ENCODE measurements around the gene TRMT13. TPM values are rescaled to one million over a fixed set of nuclear protein-coding genes. Genes with fewer than 3 reads are reported as not detected.

The TRMT13 gene
- total and polyA plus RNA-seq, 2 of the 13 experiments (the other 11 are each of a cell fraction or from before 2014, with no cell fraction given) = 10.0 to 12.4 TPM

- H3K4me1 ChIP-seq (ENCODE audit: insufficient read depth, low read length) = no peaks in the 10 kb centered on the region
- intact Hi-C loops (cut with micrococcal nuclease; ENCODE audit: unreplicated experiment) (no loop called here), in situ Hi-C loops (cut with HindIII; ENCODE audit: extremely low pct_ligation_motif_present, low pct_unique_long_range_greater_than_20kb) (no loop called here)
- TF ChIP-seq SIX1 (CRISPR knock-in tag; IDR thresholded peaks at IDR 0.05; ENCODE audit: borderline replicate concordance) = no peak
- no peak for TF ChIP-seq NPAS2 (CRISPR knock-in tag; IDR thresholded peaks at IDR 0.05; ENCODE audit: borderline replicate concordance)
- TF ChIP-seq PATZ1 (CRISPR knock-in tag; IDR thresholded peaks at IDR 0.05) = no peak
- no peak for TF ChIP-seq GTF2F1 (IDR thresholded peaks at IDR 0.05; ENCODE audit: low read length)
- no peak for TF ChIP-seq FOXP1 (IDR thresholded peaks at IDR 0.05)
- TF ChIP-seq FOXP1 (CRISPR knock-in tag; IDR thresholded peaks at IDR 0.05) = no peak
- TF ChIP-seq ZFP91 (CRISPR knock-in tag; IDR thresholded peaks at IDR 0.05; ENCODE audit: borderline replicate concordance) = no peak
- TF ChIP-seq KDM6A (CRISPR knock-in tag; IDR thresholded peaks at IDR 0.05; ENCODE audit: low read depth) = no peak
- no peaks in the 10 kb centered on the region for H3K27me3 ChIP-seq (ENCODE audit: control insufficient read depth in 1 of 2, insufficient read depth in 2 of 2, low read length in 2 of 2)
- FAIRE-seq (no peak), DNase-seq (ENCODE audit: low spot score) (no peak), ATAC-seq (no peak)
- no peaks in the 10 kb centered on the region for H3K36me3 ChIP-seq (replicated peaks in 1 of 2; ENCODE audit: control insufficient read depth in 1 of 2, insufficient read depth in 2 of 2, low read length in 2 of 2)
- no peak overlapping the region for H2AFZ ChIP-seq (ENCODE audit: low read length)
- H3K4me2 ChIP-seq (ENCODE audit: low read depth, low read length) = no peak overlapping the region
- POLR2A ChIA-PET = no interaction called here
- no peaks in the 10 kb centered on the region for H3K9me3 ChIP-seq (ENCODE audit: low read length)
- no peaks in the 10 kb centered on the region for H4K20me1 ChIP-seq (ENCODE audit: insufficient read depth, low read length)
- H3K9ac ChIP-seq (ENCODE audit: insufficient read depth, low read depth, low read length) = no peak overlapping the region
- no TSS peak for BruUV-seq (replicated peaks)
- H3K4me3 ChIP-seq (replicated peaks in 1 of 3; ENCODE audit: insufficient read depth in 1 of 3, low read depth in 2 of 3, low read length in 3 of 3) = no peak overlapping the region
- H3K79me2 ChIP-seq (ENCODE audit: insufficient read depth, low read length) = no peaks in the 10 kb centered on the region
- no peak overlapping the region for H3K27ac ChIP-seq (ENCODE audit: extremely low read length, insufficient read depth, low read length)
- CTCF ChIA-PET (ENCODE audit: low intra/inter-chr PET ratio, low total read pairs) = no interaction called here
Measured at GRCh38 chr1:100162881-100163280, 29.9 kb downstream of the TRMT13 start.

Measured in HepG2 (cell line).